Suprapubic skin (tissue), 4 donors: ENCODE measurements around the gene NNAT. TPM values are rescaled to one million over a fixed set of nuclear protein-coding genes. Genes with fewer than 3 reads are reported as not detected.
A peak's percentile ranks its signal among the peaks of the same experiment; 100 is the strongest.

Experiments
- DNase-seq, 2 donors: peaks; one replicate each; pipeline ENCODE4 v3.0.0-alpha.2; 2019; ENCODE audit warnings: low spot score in 2 of 2
- H3K27ac ChIP-seq: fragments of 200-600 bp; sonication (generic); one replicate; pipeline ENCODE4 v1.5.1; 2019
- H3K27me3 ChIP-seq: fragments of 200-600 bp; sonication (generic); one replicate; pipeline ENCODE4 v1.5.1; 2019
- H3K36me3 ChIP-seq: fragments of 200-600 bp; sonication (generic); one replicate; pipeline ENCODE4 v1.5.1; 2019
- H3K4me1 ChIP-seq: fragments of 200-600 bp; sonication (generic); one replicate; pipeline ENCODE4 v1.5.1; 2019
- H3K4me3 ChIP-seq: fragments of 200-600 bp; sonication (generic); one replicate; pipeline ENCODE4 v1.5.1; 2019; ENCODE audit warnings: mild to moderate bottlenecking
- H3K9me3 ChIP-seq: fragments of 200-600 bp; sonication (generic); one replicate; pipeline ENCODE4 v1.5.1; 2019
- CTCF ChIP-seq, 2 donors: fragments of 200-600 bp in 1 of 2; fragments of 450-650 bp in 1 of 2; sonication (generic) in 1 of 2; IDR thresholded peaks; one replicate each; pipeline ENCODE4 v1.5.1; 2016 to 2019; ENCODE audit warnings: antibody characterized with exemption in 2 of 2, mild to moderate bottlenecking in 1 of 2, moderate library complexity in 1 of 2
- EP300 ChIP-seq: sonication (generic); formaldehyde crosslinking; IDR thresholded peaks from one replicate; pipeline ENCODE4 v1.6.1; 2017; ENCODE audit warnings: antibody characterized with exemption
- POLR2A ChIP-seq, 2 donors: fragments of 450-650 bp; IDR thresholded peaks; one replicate each; pipeline ENCODE4 v1.6.1; 2017; ENCODE audit warnings: antibody characterized with exemption in 2 of 2, mild to moderate bottlenecking in 2 of 2, moderate library complexity in 2 of 2
- POLR2AphosphoS5 ChIP-seq, 3 donors: sonication (generic); formaldehyde crosslinking; IDR thresholded peaks; one replicate each; pipeline ENCODE4 v1.6.1; 2017; ENCODE audit warnings: antibody characterized with exemption in 3 of 3
- WGBS: methylation state at CpG from one replicate; pipeline ENCODE4 v1.1.5; 2018; 5-methylcytosine and 5-hydroxymethylcytosine counted together
- total RNA-seq, 4 donors: library from RNA; depleted of rRNA; stranded (reverse); fragments of >200 nt; gene quantifications; one replicate each; pipeline ENCODE4 v1.1.0, GENCODE V29; 2016

NNAT gene
- total RNA-seq, 4 donors from 2014 or later, result 3.0 to 15.2 (median 6.2) TPM

GRCh38 chr20:37567331-37567665 is 46.2 kb downstream of the NNAT start:
- no peak overlapping the region for H3K4me3 ChIP-seq
- H3K4me1 ChIP-seq, result peaks cover 3% of the 10 kb centered on the region
- no peaks in the 10 kb centered on the region for H3K9me3 ChIP-seq
- 17% methylated on average over 7 of the region's 7 CpGs for WGBS
- no peak overlapping the region for H3K27ac ChIP-seq
- no peaks in the 10 kb centered on the region for H3K36me3 ChIP-seq
- peaks cover 80% of the 10 kb centered on the region for H3K27me3 ChIP-seq
- DNase-seq, result peak in 1 of 2 donors; percentile 12
- no peak for TF ChIP-seq CTCF (IDR thresholded peaks at IDR 0.05)
- TF ChIP-seq EP300, result no peak
- no peak for TF ChIP-seq POLR2A (IDR thresholded peaks at IDR 0.05)

- no peak overlapping the region for H3K27ac ChIP-seq
- no peaks in the 10 kb centered on the region for H3K9me3 ChIP-seq
- H3K27me3 ChIP-seq, result peaks cover 77% of the 10 kb centered on the region
- H3K36me3 ChIP-seq, result no peaks in the 10 kb centered on the region
- TF ChIP-seq POLR2AphosphoS5 (IDR thresholded peaks at IDR 0.05), result no peak
- TF ChIP-seq EP300, result no peak
- no peak for TF ChIP-seq CTCF (IDR thresholded peaks at IDR 0.05)
- no peak for TF ChIP-seq POLR2A (IDR thresholded peaks at IDR 0.05)
- 7% methylated on average over 13 of the region's 13 CpGs for WGBS
- H3K4me3 ChIP-seq, result no peak overlapping the region
- H3K4me1 ChIP-seq, result peaks cover 3% of the 10 kb centered on the region
- DNase-seq, result peak in 1 of 2 donors; percentile 44
Measured at GRCh38 chr20:37567671-37568588, 46.9 kb downstream of the NNAT start.

- DNase-seq, result no peak
- TF ChIP-seq EP300 (no peak), CTCF (IDR thresholded peaks at IDR 0.05) (no peak), POLR2A (IDR thresholded peaks at IDR 0.05) (no peak), POLR2AphosphoS5 (IDR thresholded peaks at IDR 0.05) (no peak)
- Histone ChIP-seq H3K27ac (no peak overlapping the region), H3K4me1 (no peaks in the 10 kb centered on the region), H3K4me3 (no peak overlapping the region), H3K27me3 (peaks cover 64% of the 10 kb centered on the region), H3K9me3 (no peaks in the 10 kb centered on the region), H3K36me3 (no peaks in the 10 kb centered on the region)
- 86% methylated on average over 1 of the region's 1 CpG for WGBS
Measured at GRCh38 chr20:37570419-37570818, 49.4 kb downstream of the NNAT start.

- TF ChIP-seq POLR2A (IDR thresholded peaks at IDR 0.05) (no peak), POLR2AphosphoS5 (IDR thresholded peaks at IDR 0.05) (no peak)
- Histone ChIP-seq H3K27ac (no peak overlapping the region), H3K4me1 (no peaks in the 10 kb centered on the region), H3K9me3 (no peaks in the 10 kb centered on the region), H3K27me3 (peaks cover 60% of the 10 kb centered on the region), H3K36me3 (no peaks in the 10 kb centered on the region), H3K4me3 (no peak overlapping the region)
- DNase-seq, result peak in 1 of 2 donors; percentile 43
- WGBS, result 80% methylated on average over 6 of the region's 6 CpGs
Measured at GRCh38 chr20:37571033-37571432, 50.0 kb downstream of the NNAT start.

Other genes with a start within 250 kb of the NNAT start
- gene MANBAL, start 231.6 kb upstream of the NNAT start, total RNA-seq, result 10 to 100 TPM; 15.4 to 32.3 (median 25.4) TPM
- gene SRC, start 175.1 kb upstream of the NNAT start, total RNA-seq, result 10 to 100 TPM; 18.8 to 39.5 (median 26.0) TPM
- 100 to 1,000 TPM; 126 to 198 (median 136) TPM for gene BLCAP, start 6.6 kb downstream of the NNAT start, total RNA-seq
- 10 to 100 TPM; 17.2 to 27.4 (median 26.1) TPM for gene CTNNBL1, start 172.8 kb downstream of the NNAT start, total RNA-seq